ENCODE results near the gene CDPF1.

The CDPF1 gene

DNA sequence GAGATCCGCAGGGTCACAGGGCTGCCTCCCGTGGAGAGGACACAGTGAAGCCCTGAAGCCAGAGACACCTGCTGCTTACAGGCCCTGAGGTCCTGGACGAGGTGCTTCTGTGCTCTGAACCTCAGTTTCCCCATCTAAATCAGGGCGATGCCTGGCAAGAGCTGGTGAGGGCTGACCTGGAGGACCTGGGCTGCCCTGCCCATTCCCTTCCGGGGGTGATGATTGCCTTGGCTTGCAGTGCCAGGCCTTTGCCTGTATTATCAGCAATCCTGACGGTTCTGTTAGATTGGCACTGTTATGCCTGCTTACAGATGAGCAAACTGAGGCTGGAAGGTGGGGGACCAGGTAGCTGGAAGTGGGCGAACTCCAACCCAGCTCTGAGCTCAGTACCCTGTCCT, 38.8 kb upstream of the CDPF1 start:
- no peak overlapping the region for H3K4me3 ChIP-seq (replicated peaks; ENCODE audit: low read depth, low read length)
- no peak for TF ChIP-seq CTCF (IDR thresholded peaks at IDR 0.05; ENCODE audit: low read length, missing control alignments)
- DNase-seq (ENCODE audit: low read depth) = no peak

- no peak for TF ChIP-seq CTCF (IDR thresholded peaks at IDR 0.05; ENCODE audit: low read length, missing control alignments)
- H3K4me3 ChIP-seq (replicated peaks; ENCODE audit: low read depth, low read length) = no peak overlapping the region
- DNase-seq (ENCODE audit: low read depth) = no peak
Measured at GRCh38 chr22:46287873-46288751, 38.0 kb upstream of the CDPF1 start.

DNA sequence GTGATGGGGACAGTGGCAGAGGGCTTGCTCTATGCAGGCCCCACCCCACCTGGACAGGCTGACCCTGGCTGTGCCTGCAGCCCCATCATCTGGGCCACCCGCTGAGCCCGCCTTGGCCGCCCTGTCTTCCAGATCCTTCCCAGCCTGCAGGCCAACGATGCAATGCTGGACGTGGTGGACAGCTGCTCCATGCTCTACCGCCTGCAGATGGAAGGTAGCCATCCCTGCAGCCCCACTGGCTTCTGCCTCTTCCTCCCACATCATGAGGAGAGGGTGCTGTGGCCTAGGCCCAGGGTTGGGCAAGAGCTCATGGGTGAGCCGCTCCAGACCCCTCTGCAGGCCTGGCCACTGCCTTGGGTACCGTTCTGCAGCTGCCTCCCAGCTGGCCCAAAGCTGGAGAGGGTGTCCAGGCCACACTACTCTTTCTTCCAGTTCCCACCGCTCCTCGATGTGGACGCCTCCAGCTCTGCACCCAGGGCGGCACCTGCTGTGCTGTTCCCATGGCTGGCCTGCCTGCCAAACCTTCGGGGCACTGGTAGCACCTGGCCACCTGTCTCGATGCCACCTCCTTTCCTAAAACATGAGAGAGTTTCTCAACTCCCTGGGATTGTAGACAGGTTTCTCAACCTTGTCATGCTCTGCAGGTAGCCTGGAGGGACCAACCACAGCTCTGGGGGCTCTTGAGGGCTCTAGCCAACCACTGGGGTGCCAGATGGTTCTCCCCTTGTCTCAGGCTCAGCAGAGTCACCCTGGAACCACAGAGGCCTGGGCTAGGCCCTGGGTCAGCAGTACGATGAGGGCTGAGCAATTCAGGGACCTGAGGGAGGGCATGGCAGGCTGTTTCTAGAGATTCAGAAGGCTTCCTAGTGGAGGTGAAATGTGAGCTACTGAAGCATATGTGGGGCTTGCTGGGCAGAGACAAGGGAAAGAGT, 37.1 kb upstream of the CDPF1 start:
- no peak for TF ChIP-seq CTCF (IDR thresholded peaks at IDR 0.05; ENCODE audit: low read length, missing control alignments)
- no peak for DNase-seq (ENCODE audit: low read depth)

GRCh38 chr22:46286006-46286405, 35.9 kb upstream of the CDPF1 start:
- no peak overlapping the region for H3K4me3 ChIP-seq (replicated peaks; ENCODE audit: low read depth, low read length)
- DNase-seq (ENCODE audit: low read depth) = no peak
- no peak for TF ChIP-seq CTCF (IDR thresholded peaks at IDR 0.05; ENCODE audit: low read length, missing control alignments)

More for the DNA sequence above, 37.1 kb upstream of the CDPF1 start:
- H3K4me3 ChIP-seq (replicated peaks; ENCODE audit: low read depth, low read length) = no peak overlapping the region

GRCh38 chr22:46281866-46282678, 32.0 kb upstream of the CDPF1 start:
- H3K4me3 ChIP-seq (replicated peaks; ENCODE audit: low read depth, low read length) = no peak overlapping the region
- DNase-seq (ENCODE audit: low read depth) = no peak
- no peak for TF ChIP-seq CTCF (IDR thresholded peaks at IDR 0.05; ENCODE audit: low read length, missing control alignments)

DNA sequence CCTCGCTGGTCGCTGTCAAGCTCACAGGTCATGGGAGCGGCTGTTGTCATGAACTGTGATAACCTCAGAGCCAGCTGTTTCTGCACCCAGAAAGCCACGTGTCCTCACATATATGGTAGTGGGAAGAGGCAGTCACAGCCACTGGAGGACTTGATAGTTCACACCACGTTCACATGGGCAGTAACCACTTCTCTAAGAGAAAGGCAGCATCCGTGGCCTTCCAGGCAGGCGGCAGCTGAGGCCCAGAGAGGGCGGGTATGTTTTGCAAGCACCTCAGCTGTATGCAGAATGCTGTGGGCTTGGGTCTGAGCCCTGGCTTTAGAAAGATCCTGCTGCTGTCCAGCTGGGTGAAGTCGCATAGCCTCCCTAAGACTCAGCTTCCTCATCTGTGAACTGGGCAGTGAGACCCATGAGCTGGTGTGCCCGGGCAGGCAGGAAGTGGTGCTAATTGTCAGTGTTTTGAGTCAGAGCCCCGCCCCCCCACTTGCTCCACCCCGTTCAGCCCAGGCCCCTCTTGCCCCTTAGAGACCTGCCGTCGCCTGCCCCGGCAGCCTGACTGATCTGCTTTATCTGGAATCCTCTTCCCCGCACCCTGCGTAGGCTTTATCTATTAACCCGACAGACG, 31.0 kb upstream of the CDPF1 start:
- TF ChIP-seq CTCF (IDR thresholded peaks at IDR 0.05; ENCODE audit: low read length, missing control alignments) = no peak
- no peak overlapping the region for H3K4me3 ChIP-seq (replicated peaks; ENCODE audit: low read depth, low read length)
- no peak for DNase-seq (ENCODE audit: low read depth)

Data from fibroblast of pulmonary artery (primary cell).